Measurements from ENCODE around the gene KDELR3.

KDELR3 gene

DNA sequence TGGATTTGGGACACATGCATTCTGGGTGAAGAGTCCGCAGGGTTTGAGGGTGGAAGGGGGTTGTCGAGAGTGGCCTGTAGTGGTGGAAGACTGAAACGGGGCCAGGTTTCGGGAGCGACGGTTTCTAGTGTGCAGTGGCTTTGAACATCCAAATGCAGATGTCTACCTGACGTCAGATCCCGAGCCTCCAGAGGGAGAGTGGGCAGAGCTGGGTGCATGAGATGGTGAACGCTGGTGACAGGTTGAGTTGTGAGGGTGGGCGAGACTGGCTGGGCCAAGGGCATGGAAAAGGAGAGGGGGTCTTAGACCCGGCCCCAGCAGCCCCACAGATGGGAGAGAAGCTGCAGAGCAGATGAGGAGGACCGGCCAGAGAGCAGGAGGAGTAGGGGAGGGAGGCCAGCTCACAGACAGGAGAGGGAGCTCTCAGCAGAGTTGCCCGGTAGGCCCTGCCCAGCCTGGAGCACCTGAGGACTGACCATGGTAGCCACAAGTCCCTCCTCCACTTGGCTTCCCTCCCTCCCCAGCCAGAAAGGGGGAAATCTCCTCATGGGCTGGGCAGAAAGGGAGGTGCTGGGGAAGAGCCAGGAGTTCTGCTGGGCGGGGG lies 27.0 kb upstream of the KDELR3 start:
- DNase-seq (ENCODE audit: low spot score) = no peak

GRCh38 chr22:38441620-38442287 lies 26.1 kb upstream of the KDELR3 start:
- no peak for DNase-seq (ENCODE audit: low spot score)

- no peak for DNase-seq (ENCODE audit: low spot score)
Observed at GRCh38 chr22:38442967-38443627, 24.8 kb upstream of the KDELR3 start.

DNA sequence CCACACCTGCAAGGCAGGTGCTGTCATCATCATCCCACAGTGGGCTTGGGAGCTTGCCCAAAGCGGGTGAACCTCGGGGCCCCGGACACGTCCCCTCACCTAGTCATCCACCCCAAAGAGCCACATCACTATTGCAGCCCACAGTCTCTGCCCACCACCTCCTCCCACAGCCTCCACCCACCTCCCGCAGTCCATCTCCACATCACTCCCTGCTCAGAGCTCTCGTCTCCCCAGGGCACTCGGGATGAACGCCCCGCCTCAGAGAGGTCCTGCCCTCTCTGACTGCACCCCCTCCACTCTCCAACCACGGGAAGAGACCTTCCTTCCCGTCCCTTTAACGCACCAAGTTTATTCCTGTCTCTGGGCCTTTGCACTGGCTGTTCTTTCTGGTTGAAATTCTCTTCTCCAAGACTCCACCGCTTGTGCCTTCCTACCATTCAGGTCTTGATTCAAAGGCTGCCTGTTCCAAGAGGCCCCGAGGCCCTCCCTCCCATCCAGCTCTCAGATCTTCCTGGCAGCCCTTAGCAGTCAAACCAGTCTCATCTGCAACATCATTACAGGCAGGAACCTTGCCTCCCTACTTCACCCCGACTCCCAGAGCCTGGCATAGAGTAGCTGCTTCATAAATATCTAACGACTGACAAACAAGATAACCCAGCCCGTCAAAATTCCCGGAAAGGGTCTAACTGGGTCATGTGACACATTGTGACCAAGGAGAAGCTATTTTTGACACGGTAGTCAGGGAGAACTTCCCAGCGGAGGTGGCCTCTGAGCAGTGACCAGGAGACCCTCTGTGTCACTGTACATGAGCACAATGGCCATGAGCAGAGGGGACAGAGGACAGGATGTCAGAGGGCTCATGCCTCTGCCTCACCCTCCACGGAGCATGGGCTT lies 24.0 kb upstream of the KDELR3 start:
- DNase-seq (ENCODE audit: low spot score) = no peak

GRCh38 chr22:38444783-38445182 lies 23.1 kb upstream of the KDELR3 start:
- no peak for DNase-seq (ENCODE audit: low spot score)

DNA sequence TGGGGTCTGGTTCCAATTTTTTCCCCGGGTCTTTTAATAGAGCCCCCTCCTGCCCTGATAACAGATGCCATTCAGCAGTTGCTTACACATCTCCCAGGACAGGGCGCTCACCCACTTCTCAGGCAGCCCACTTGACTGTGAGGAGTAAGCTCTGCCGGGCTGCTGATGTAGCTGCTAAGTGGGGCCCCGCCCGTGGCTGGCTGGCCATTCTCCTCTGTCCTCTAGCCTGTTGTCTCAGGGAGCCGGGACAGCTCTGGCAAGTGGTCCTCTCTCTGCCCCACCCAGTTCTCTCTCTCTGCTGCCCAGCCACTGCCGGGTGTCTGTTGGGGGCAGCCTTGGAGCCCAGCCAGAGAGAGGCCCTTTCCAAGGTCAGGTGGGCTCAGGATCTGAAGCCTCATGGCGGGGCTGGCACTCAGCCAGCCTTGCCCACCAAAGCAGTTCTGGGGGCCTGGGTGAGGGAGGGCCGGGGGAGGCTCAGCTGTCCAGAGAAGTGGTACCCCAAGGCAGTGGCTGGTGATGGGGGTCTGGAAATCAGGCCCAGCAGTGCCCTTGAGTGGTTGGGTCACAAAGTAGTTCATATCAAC lies 21.8 kb upstream of the KDELR3 start:
- DNase-seq (ENCODE audit: low spot score) = no peak

DNA sequence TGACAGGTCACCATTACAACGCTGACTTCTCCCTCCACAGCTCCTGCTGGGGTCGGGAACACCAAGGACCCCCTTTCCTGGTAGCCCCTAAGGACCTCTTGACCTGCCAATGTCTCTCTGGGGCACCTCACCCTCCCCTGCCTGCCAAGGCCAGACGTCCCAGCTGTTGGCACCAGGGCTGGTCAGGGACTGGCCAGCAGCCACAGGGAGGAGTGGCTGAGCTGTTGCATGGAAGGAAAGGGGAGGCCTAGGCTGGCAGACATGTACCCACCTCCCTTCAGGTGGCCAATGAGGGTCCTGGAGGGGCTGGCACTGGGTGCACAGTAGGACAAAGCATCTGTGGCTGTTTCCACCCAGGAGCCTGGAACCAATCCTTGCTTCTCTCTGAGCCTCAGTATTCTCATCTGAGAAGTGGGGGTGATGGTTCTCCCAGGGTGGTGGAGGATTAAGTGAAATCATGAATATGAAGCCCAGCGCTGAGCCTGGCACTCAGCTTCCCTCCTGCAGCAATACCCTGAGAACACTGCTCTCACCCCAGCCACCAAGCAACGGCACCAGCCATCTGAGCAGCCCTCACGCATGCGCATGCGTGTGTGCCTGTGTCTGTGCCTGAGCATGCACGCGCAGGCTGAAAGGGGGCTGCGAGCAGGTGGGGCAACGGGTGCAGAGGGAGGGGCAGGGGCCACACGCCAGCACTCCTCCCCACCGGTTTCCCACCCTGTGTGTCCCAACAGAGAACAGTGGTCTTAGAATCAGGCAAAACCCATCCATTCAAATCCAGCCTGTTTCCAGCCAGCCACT lies 18.8 kb upstream of the KDELR3 start:
- no peak for DNase-seq (ENCODE audit: low spot score)

DNA sequence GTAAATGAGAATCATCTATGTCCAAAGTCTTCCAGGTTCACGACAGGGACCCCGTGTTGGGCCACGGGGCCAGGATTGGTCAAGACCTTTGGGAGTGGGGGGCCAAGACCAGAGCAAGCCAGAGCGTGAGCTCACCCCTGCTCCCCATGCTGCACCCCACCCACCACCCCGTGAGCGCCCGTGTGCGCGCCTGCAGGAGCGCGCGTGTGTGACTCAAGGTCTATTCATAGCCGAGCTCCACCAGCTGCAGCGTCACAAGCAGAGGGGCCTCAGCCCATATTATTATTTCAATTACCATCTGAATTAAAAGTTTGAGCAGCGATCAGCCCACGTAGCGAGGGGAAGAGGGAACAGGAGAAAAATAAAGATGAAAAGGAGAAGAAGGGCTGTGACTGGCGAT lies 18.1 kb upstream of the KDELR3 start:
- no peak for DNase-seq (ENCODE audit: low spot score)

GRCh38 chr22:38450234-38450797 lies 17.6 kb upstream of the KDELR3 start:
- no peak for DNase-seq (ENCODE audit: low spot score)

- no peak for DNase-seq (ENCODE audit: low spot score)
Observed at GRCh38 chr22:38451404-38451803, 16.5 kb upstream of the KDELR3 start.

DNA sequence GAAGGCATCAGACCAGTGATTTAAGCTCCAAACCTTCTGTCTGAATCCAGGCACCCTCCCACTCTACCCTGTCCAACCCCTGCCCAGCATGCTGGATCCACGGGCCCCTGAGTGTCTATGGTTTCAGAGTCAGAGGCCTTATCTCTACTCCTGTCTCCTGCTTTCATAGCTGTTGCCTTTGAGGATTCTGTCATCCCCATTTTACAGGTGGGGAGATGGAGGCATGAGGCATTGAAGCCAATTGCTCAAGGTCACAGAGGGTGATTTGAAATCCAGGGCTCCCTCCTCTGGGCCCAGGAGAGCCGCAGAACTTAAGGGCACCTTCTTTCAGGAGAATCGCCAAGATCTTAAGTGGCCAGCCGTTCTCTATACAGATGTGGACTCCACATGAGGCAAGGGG lies 16.0 kb upstream of the KDELR3 start:
- no peak for DNase-seq (ENCODE audit: low spot score)

DNA sequence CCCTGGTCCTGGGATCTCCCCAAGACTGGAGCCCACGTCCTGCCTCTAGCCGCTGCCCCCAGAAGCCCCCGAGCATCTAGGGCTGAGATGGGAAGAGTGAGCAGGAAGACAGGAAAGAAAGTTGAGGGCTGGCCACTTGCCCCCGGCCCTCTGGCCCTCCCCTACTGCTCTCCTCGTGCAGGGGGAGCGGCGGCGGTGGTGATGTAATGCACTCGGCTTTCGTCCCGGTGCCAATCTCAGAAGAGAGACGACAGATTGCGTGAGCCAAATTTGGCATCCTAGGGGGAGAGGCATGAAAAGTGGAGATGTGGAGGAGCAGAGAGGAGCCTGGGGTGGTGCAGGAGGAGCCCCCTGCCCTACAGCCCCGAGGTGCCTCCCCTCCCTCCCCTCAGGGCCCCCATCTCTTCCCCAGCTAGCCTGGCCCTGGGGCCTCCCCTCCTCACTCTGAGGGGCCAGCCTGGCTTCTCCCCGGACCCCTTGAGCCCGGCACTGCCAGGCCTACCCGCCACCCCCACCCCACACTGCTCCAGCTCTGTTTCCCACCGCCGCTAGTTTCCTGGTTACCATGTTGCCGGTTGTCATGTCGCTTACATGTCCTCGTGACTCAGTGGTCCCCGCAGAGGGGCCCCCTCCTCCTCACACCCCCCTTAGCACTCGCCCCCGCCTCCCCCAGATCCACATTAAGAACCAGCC lies 15.4 kb upstream of the KDELR3 start:
- DNase-seq (ENCODE audit: low spot score) = no peak

DNA sequence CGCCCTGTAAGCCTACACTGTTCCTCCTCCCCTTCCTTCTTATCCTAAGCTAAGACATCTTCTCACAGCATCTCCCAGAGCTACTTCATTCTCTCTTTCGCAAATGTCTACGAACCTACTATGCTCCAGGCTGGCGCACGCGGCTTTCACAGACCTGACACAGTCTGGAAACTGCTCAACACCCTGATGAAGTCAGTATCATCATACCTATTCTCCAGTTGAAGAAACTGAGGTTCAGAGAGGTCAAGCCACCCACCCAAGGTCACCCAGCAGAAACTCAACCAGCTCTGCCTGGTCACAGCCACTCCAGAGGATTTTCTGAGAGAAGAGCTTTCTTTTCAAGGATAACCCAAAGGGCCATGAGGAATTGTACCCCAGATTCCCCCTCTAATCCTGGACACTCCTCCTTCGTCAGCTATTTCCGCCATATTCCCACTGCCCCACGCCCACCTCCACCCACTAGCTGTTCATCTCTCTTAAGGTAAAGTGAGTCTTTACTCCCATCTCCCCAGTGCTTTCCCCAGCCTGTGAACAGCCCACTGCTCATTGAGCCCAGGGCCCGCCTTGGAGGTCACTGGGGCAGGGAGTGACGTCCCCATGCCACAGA lies 14.7 kb upstream of the KDELR3 start:
- DNase-seq (ENCODE audit: low spot score) = no peak

- no peak for DNase-seq (ENCODE audit: low spot score)
Observed at GRCh38 chr22:38453996-38454352, 13.9 kb upstream of the KDELR3 start.

DNA sequence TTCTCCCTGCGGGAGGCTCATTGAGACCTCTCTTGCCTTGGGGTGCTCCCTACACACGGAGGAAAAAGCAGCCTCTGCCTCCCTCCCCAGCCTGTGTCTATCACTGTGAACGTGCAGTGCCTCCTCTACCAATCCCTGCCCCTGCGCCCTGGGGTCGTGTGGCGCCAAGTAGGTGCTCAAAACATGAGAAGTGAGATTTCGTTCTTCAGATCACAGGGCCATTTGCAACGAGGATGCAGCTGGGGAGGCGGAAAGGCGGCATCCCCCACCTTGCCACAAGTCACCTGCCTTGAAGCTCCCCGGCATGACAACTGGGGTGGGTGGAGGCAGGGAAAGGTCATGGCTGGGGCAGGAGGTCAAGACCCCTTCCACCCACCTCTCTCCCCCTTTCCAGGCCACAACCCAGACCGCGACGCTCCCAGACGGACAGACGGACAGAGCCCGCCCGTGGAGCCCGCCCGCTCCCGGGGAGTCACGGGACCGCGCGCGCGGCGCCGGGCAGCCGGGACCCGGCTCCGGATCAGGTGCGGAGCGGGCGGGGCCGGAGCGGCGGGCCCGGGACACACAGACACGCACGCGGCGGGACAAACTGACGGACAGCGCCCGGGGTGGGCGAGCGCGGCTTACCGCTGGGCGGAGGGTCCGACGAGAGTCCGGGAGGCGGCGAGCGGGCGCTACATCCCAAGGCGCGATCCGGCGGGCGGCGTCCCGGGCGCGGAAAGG lies 13.4 kb upstream of the KDELR3 start:
- DNase-seq (ENCODE audit: low spot score) = no peak

DNA sequence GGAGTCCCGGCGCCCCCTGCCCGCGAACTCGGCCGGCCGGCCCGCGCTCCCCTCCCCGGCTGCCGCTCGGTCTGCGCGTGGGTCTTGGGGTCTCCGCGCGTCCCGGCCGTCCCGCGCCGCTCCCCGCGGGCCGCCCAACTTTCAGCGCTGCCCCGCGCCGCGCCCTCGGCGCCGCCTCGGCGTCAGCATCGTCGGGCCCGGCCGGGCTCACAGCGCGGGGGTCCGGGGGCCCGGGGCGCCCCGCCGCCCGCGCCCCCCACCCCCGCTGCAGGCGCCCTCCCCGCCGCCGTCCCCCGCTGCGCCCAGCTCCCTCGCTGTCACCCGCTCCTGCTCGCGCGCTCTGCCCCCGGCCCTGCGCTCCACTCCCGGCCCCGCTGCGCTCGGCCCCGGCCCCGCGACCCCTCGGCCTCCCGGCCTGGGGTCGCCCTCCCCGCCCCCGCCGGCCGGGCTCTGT lies 12.8 kb upstream of the KDELR3 start, which contains the start of gene KCNJ4:
Gene KCNJ4 (minus strand): TSS at position 124 of the 454 bp plus-strand sequence. CDS start 27,067 bp downstream, outside the sequence.
- no peak for DNase-seq (ENCODE audit: low spot score)

GRCh38 chr22:38455530-38456271 lies 12.2 kb upstream of the KDELR3 start:
- DNase-seq (ENCODE audit: low spot score) = no peak

- DNase-seq (ENCODE audit: low spot score) = no peak
Observed at GRCh38 chr22:38456272-38456835, 11.5 kb upstream of the KDELR3 start.

All from CD4-positive, alpha-beta T cell treated with Interleukin-15 for 4 hours (primary cell).